ENCODE results near the gene GPC5. TPM values are rescaled to one million over a fixed set of nuclear protein-coding genes. Genes with fewer than 3 reads are reported as not detected.
"Not testable (repeated sequence)": the region's sequence is repeated elsewhere in the genome, so short reads cannot be mapped to it uniquely, and the experiment has no call there.

The GPC5 gene
- total RNA-seq, 3 donors from 2014 or later = 0.13 to 0.16 TPM; not detected in 1

- H3K36me3 Mint-ChIP-seq (ENCODE audit: insufficient read depth) = no peaks in the 10 kb centered on the region
- no peaks in the 10 kb centered on the region for H3K9me3 Mint-ChIP-seq
- H3K4me1 Mint-ChIP-seq (ENCODE audit: low read depth) = no peaks in the 10 kb centered on the region
- no peak overlapping the region for H3K4me3 Mint-ChIP-seq
- DNase-seq (no peak), ATAC-seq (no peak)
- no peaks in the 10 kb centered on the region for H3K27me3 Mint-ChIP-seq (ENCODE audit: low read depth)
Measured at GRCh38 chr13:91758724-91759123, 360.3 kb downstream of the GPC5 start.

GRCh38 chr13:91762957-91763356 lies 364.5 kb downstream of the GPC5 start:
- H3K4me3 Mint-ChIP-seq = no peak overlapping the region
- DNase-seq (no peak), ATAC-seq (no peak)
- no peaks in the 10 kb centered on the region for H3K4me1 Mint-ChIP-seq (ENCODE audit: low read depth)
- H3K27me3 Mint-ChIP-seq (ENCODE audit: low read depth) = no peaks in the 10 kb centered on the region
- no peaks in the 10 kb centered on the region for H3K36me3 Mint-ChIP-seq (ENCODE audit: insufficient read depth)
- H3K9me3 Mint-ChIP-seq = no peaks in the 10 kb centered on the region

GRCh38 chr13:91764527-91764926 lies 366.1 kb downstream of the GPC5 start:
- Mint-ChIP-seq H3K9me3 (no peaks in the 10 kb centered on the region), H3K27me3 (ENCODE audit: low read depth) (no peaks in the 10 kb centered on the region), H3K4me3 (no peak overlapping the region), H3K4me1 (ENCODE audit: low read depth) (no peaks in the 10 kb centered on the region), H3K36me3 (ENCODE audit: insufficient read depth) (no peaks in the 10 kb centered on the region)
- DNase-seq (no peak), ATAC-seq (no peak)

- Mint-ChIP-seq H3K9me3 (no peaks in the 10 kb centered on the region), H3K4me1 (ENCODE audit: low read depth) (no peaks in the 10 kb centered on the region), H3K36me3 (ENCODE audit: insufficient read depth) (no peaks in the 10 kb centered on the region), H3K4me3 (no peak overlapping the region), H3K27me3 (ENCODE audit: low read depth) (no peaks in the 10 kb centered on the region)
- DNase-seq = no peak
- ATAC-seq = no peak
Measured at GRCh38 chr13:91767651-91768050, 369.2 kb downstream of the GPC5 start.

GRCh38 chr13:91768746-91769145 lies 370.3 kb downstream of the GPC5 start:
- H3K9me3 Mint-ChIP-seq = no peaks in the 10 kb centered on the region
- no peaks in the 10 kb centered on the region for H3K36me3 Mint-ChIP-seq (ENCODE audit: insufficient read depth)
- no peaks in the 10 kb centered on the region for H3K27me3 Mint-ChIP-seq (ENCODE audit: low read depth)
- DNase-seq (no peak), ATAC-seq (no peak)
- no peaks in the 10 kb centered on the region for H3K4me1 Mint-ChIP-seq (ENCODE audit: low read depth)
- no peak overlapping the region for H3K4me3 Mint-ChIP-seq

GRCh38 chr13:91771229-91771628 lies 372.8 kb downstream of the GPC5 start:
- Mint-ChIP-seq H3K27me3 (ENCODE audit: low read depth) (no peaks in the 10 kb centered on the region), H3K9me3 (no peaks in the 10 kb centered on the region), H3K4me1 (ENCODE audit: low read depth) (no peaks in the 10 kb centered on the region), H3K4me3 (no peak overlapping the region), H3K36me3 (ENCODE audit: insufficient read depth) (no peaks in the 10 kb centered on the region)
- no peak for ATAC-seq
- no peak for DNase-seq

GRCh38 chr13:91773591-91774227 lies 375.3 kb downstream of the GPC5 start:
- no peak overlapping the region for H3K4me3 Mint-ChIP-seq
- no peaks in the 10 kb centered on the region for H3K9me3 Mint-ChIP-seq
- no peaks in the 10 kb centered on the region for H3K4me1 Mint-ChIP-seq (ENCODE audit: low read depth)
- DNase-seq (no peak), ATAC-seq (no peak)
- no peaks in the 10 kb centered on the region for H3K27me3 Mint-ChIP-seq (ENCODE audit: low read depth)
- H3K36me3 Mint-ChIP-seq (ENCODE audit: insufficient read depth) = no peaks in the 10 kb centered on the region

GRCh38 chr13:91774397-91774796 lies 376.0 kb downstream of the GPC5 start:
- Mint-ChIP-seq H3K9me3 (no peaks in the 10 kb centered on the region), H3K4me1 (ENCODE audit: low read depth) (no peaks in the 10 kb centered on the region), H3K27me3 (ENCODE audit: low read depth) (no peaks in the 10 kb centered on the region), H3K36me3 (ENCODE audit: insufficient read depth) (no peaks in the 10 kb centered on the region), H3K4me3 (no peak overlapping the region)
- DNase-seq = no peak
- no peak for ATAC-seq

GRCh38 chr13:91776611-91777193 lies 378.3 kb downstream of the GPC5 start:
- ATAC-seq = no peak
- Mint-ChIP-seq H3K36me3 (ENCODE audit: insufficient read depth) (no peaks in the 10 kb centered on the region), H3K4me3 (no peak overlapping the region), H3K4me1 (ENCODE audit: low read depth) (no peaks in the 10 kb centered on the region), H3K27me3 (ENCODE audit: low read depth) (no peaks in the 10 kb centered on the region), H3K9me3 (no peaks in the 10 kb centered on the region)
- DNase-seq = no peak

GRCh38 chr13:91778123-91778522 lies 379.7 kb downstream of the GPC5 start:
- Mint-ChIP-seq H3K4me3 (no peak overlapping the region), H3K36me3 (ENCODE audit: insufficient read depth) (no peaks in the 10 kb centered on the region), H3K9me3 (no peaks in the 10 kb centered on the region), H3K4me1 (ENCODE audit: low read depth) (no peaks in the 10 kb centered on the region), H3K27me3 (ENCODE audit: low read depth) (no peaks in the 10 kb centered on the region)
- no peak for DNase-seq
- ATAC-seq = no peak

GRCh38 chr13:91781982-91782691 lies 383.7 kb downstream of the GPC5 start:
- H3K4me1 Mint-ChIP-seq (ENCODE audit: low read depth); H3K36me3 Mint-ChIP-seq (ENCODE audit: insufficient read depth); DNase-seq; ATAC-seq; H3K9me3 Mint-ChIP-seq; H3K27me3 Mint-ChIP-seq (ENCODE audit: low read depth); H3K4me3 Mint-ChIP-seq: not testable (repeated sequence)

- no peaks in the 10 kb centered on the region for H3K36me3 Mint-ChIP-seq (ENCODE audit: insufficient read depth)
- no peaks in the 10 kb centered on the region for H3K4me1 Mint-ChIP-seq (ENCODE audit: low read depth)
- no peak for DNase-seq
- H3K9me3 Mint-ChIP-seq = no peaks in the 10 kb centered on the region
- no peaks in the 10 kb centered on the region for H3K27me3 Mint-ChIP-seq (ENCODE audit: low read depth)
- no peak overlapping the region for H3K4me3 Mint-ChIP-seq
- ATAC-seq = no peak
Measured at GRCh38 chr13:91785431-91786119, 387.2 kb downstream of the GPC5 start.

GRCh38 chr13:91792054-91792453 lies 393.6 kb downstream of the GPC5 start:
- Mint-ChIP-seq H3K36me3 (ENCODE audit: insufficient read depth) (no peaks in the 10 kb centered on the region), H3K9me3 (peaks cover 6% of the 10 kb centered on the region), H3K4me1 (ENCODE audit: low read depth) (no peaks in the 10 kb centered on the region), H3K4me3 (no peak overlapping the region), H3K27me3 (ENCODE audit: low read depth) (no peaks in the 10 kb centered on the region)
- no peak for DNase-seq
- ATAC-seq = no peak

- Mint-ChIP-seq H3K36me3 (ENCODE audit: insufficient read depth) (no peaks in the 10 kb centered on the region), H3K4me3 (no peak overlapping the region), H3K9me3 (peaks cover 12% of the 10 kb centered on the region), H3K27me3 (ENCODE audit: low read depth) (no peaks in the 10 kb centered on the region), H3K4me1 (ENCODE audit: low read depth) (no peaks in the 10 kb centered on the region)
- ATAC-seq (no peak), DNase-seq (no peak)
Measured at GRCh38 chr13:91797567-91797966, 399.1 kb downstream of the GPC5 start.

Measured in activated T-cell treated with anti-CD3 and anti-CD28 coated beads, Interleukin-2, amount 50 U/mL, for 4 hours (primary cell).